Right hindlimb (tissue), 1 donor: Measurements from ENCODE around the gene P2RX6.
A peak's percentile ranks its signal among the peaks of the same experiment; 100 is the strongest.
"Not testable (repeated sequence)": the region's sequence is repeated elsewhere in the genome, so short reads cannot be mapped to it uniquely, and the experiment has no call there.

Experiments used
- DNase-seq: peaks from one replicate; pipeline ENCODE4 v3.0.0-alpha.2; 2018

Gene P2RX6

GRCh38 chr22:21034989-21035388 is 20.0 kb downstream of the P2RX6 start:
- DNase-seq: no peak

GRCh38 chr22:21038405-21038804 is 23.4 kb downstream of the P2RX6 start:
- peak; percentile 45 for DNase-seq

GRCh38 chr22:21039158-21039557 is 24.2 kb downstream of the P2RX6 start:
- DNase-seq: not testable (repeated sequence)

GRCh38 chr22:21041937-21042336 is 27.0 kb downstream of the P2RX6 start:
- DNase-seq: no peak

- DNase-seq: no peak
Measured at GRCh38 chr22:21042978-21043859, 28.3 kb downstream of the P2RX6 start.

GRCh38 chr22:21043860-21044535 is 29.0 kb downstream of the P2RX6 start:
- DNase-seq: no peak

- DNase-seq: peak; percentile 76
Measured at GRCh38 chr22:21044931-21045584, 30.1 kb downstream of the P2RX6 start.

- DNase-seq: peak; percentile 96
Measured at GRCh38 chr22:21045585-21046294, 30.8 kb downstream of the P2RX6 start, which contains the start of gene LRRC74B. Gene LRRC74B (plus strand): TSS chr22:21045946. CDS start chr22:21045987, 41 bp downstream.

GRCh38 chr22:21047035-21047661 is 32.2 kb downstream of the P2RX6 start:
- DNase-seq: no peak

- no peak for DNase-seq
Measured at GRCh38 chr22:21047730-21048129, 32.8 kb downstream of the P2RX6 start.

- DNase-seq: not testable (repeated sequence)
Measured at GRCh38 chr22:21048448-21048847, 33.5 kb downstream of the P2RX6 start.

GRCh38 chr22:21048965-21049364 is 34.0 kb downstream of the P2RX6 start:
- not testable (repeated sequence) for DNase-seq

GRCh38 chr22:21051145-21051830 is 36.3 kb downstream of the P2RX6 start:
- DNase-seq: no peak

- no peak for DNase-seq
Measured at GRCh38 chr22:21051831-21052400, 37.0 kb downstream of the P2RX6 start.

- DNase-seq: no peak
Measured at GRCh38 chr22:21052715-21053459, 37.9 kb downstream of the P2RX6 start.

- no peak for DNase-seq
Measured at GRCh38 chr22:21054046-21054713, 39.2 kb downstream of the P2RX6 start.

GRCh38 chr22:21054714-21055563 is 40.0 kb downstream of the P2RX6 start:
- no peak for DNase-seq

GRCh38 chr22:21055564-21055834 is 40.5 kb downstream of the P2RX6 start:
- no peak for DNase-seq

GRCh38 chr22:21055880-21056319 is 40.9 kb downstream of the P2RX6 start:
- DNase-seq: no peak
